Measurements from ENCODE around the gene NDUFC1. TPM values are rescaled to one million over a fixed set of nuclear protein-coding genes. Genes with fewer than 3 reads are reported as not detected.
"Not testable (repeated sequence)": the region's sequence is repeated elsewhere in the genome, so short reads cannot be mapped to it uniquely, and the experiment has no call there.

Gene NDUFC1
- total RNA-seq, 4 donors from 2014 or later: 23.9 to 34.5 (median 29.7) TPM

DNA sequence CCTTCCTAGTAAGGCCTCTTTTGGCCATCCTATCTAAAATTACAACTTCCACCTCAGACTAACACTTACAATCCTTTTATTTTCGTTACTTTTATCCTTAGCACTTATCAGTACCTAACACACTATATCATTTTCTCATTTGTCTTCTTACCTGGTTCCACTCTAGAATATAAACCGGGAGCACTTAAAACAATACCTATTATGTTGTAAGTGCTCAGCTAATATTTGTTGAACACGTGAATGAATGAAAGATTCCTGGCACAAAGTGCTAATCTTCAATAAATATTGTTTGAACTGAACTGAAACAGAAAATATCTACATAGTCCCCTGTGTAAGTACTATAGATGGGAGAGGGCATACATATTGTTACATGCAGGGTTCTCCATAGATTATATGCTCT, 36.6 kb downstream of the NDUFC1 start:
- no peak for DNase-seq (ENCODE audit: low spot score)
- TF ChIP-seq, protein P1, sequence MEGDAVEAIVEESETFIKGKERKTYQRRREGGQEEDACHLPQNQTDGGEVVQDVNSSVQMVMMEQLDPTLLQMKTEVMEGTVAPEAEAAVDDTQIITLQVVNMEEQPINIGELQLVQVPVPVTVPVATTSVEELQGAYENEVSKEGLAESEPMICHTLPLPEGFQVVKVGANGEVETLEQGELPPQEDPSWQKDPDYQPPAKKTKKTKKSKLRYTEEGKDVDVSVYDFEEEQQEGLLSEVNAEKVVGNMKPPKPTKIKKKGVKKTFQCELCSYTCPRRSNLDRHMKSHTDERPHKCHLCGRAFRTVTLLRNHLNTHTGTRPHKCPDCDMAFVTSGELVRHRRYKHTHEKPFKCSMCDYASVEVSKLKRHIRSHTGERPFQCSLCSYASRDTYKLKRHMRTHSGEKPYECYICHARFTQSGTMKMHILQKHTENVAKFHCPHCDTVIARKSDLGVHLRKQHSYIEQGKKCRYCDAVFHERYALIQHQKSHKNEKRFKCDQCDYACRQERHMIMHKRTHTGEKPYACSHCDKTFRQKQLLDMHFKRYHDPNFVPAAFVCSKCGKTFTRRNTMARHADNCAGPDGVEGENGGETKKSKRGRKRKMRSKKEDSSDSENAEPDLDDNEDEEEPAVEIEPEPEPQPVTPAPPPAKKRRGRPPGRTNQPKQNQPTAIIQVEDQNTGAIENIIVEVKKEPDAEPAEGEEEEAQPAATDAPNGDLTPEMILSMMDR (IDR thresholded peaks at IDR 0.05): no peak
- no peak for ATAC-seq (ENCODE audit: low FRiP score)

DNA sequence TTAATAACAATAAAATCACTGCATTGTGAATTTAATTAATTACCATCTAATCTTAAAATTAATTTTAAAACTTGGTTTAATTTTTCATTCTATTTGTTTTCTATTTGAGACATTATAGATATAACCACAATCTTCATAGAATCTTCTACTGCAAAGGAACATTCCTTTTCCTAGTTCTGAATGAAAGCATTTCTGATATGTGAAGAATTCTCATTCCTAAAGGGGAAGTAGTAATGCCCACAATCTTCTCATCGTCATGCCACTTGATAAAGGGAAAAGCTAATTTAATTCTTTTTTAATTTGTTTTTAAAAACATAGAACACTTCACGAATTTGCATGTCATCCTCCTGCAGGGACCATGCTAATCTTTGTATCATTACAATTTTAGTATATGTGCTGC, 45.9 kb downstream of the NDUFC1 start:
- ATAC-seq (ENCODE audit: low FRiP score) (no peak), DNase-seq (ENCODE audit: low spot score) (no peak)
- TF ChIP-seq, protein P1 (IDR thresholded peaks at IDR 0.05): no peak

DNA sequence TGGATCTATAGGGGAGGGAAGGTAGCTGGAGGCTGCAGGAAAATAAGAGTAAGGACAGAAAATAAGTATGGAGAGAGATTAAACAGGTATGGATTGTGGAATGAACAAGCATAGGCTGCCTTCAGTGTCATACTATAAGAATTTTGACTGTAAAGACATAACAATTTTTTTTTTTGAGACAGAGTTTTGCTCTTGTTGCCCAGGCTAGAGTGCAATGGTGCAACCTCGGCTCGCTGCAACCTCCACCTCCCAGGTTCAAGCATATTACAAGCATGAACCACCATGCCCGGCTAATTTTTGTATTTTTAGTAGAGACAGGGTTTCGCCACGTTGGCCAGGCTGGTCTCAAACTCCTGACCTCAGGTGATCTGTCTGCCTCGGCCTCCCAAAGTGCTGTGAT, 46.7 kb downstream of the NDUFC1 start:
- DNase-seq (ENCODE audit: low spot score); ATAC-seq (ENCODE audit: low FRiP score): not testable (repeated sequence)

DNA sequence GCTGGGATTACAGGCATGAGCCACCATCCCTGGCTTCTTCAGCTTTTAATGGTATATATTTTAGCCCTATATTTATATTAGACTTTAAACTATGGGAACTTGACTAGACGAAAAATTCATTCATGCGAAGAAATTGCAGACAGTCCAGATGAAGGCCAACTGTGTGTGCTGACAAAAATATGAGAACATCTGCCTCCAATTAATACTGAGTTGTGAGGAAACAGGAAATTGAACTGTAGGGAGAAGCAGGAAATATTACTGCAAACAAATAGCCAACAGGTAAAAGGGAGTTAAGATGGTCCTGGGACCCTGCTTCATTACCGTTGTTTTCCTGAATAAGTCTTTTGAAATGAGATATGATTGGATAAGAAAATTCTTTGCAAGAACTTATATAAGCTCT, 48.6 kb downstream of the NDUFC1 start:
- no peak for ATAC-seq (ENCODE audit: low FRiP score)
- no peak for DNase-seq (ENCODE audit: low spot score)
- TF ChIP-seq, protein P1 (IDR thresholded peaks at IDR 0.05): no peak

DNA sequence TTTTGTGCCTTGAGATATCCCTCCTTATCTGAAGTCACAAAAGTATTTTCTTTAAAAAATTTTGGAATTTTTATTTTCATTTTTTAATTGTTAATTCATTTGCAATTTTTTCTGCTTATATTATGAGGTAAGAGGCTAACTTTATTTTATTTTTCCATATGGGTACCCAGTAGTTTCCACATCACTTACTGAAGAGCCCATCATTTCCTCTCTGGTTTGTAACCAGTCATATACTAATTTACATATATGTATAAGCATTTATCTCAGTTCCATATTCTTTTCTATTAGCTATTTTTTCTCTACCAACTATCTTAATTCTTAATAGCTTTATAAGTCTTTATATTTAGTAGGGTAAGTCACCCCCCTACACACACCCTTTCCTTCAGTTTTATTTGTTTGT, 49.2 kb downstream of the NDUFC1 start:
- DNase-seq (ENCODE audit: low spot score): no peak
- TF ChIP-seq, protein P1 (IDR thresholded peaks at IDR 0.05): no peak
- no peak for ATAC-seq (ENCODE audit: low FRiP score)

DNA sequence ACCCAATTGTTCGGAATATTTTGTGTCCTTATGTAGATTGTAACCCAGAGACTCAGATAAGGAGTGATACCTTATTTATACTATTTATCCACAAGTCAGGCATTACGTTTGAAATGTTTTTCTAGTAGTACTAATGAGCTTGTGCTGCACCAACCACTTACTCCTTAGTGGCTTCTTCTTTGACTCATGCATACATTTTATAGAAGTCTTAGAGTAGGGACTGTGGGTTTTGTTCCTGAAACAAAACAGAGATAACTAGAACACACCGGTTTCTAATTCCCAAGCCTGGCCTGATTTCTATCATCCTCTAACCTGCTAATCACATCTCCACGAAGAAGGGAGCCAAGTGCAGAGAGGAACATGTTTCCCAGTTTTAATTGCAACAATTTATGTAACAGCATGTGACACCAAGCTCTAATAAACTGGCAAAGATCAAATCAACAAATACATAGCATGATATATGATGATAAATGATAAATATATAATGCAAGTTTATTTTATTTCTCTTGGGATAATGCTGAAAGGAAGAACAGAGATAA, 54.5 kb downstream of the NDUFC1 start:
- ATAC-seq (ENCODE audit: low FRiP score) (no peak), DNase-seq (ENCODE audit: low spot score) (no peak)
- TF ChIP-seq, protein P1 (IDR thresholded peaks at IDR 0.05): no peak

DNA sequence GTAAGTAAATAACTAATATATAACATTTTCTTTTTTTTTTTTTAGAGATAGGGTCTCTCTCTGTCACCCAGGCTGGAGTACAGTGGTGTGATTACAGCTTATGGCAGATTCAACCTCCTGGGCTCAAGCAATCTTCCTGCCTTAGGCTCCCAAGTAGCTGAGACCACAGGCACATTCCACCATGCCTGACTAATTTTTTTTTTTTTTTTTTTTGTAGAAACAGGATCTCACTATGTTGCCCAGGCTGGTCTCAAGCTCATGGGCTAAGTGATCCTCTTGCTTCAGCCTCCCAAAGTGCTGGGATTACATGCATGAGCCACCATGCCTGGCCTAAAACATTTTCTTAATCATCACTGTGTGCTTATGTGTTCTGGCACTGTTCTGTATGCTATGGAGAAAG, 55.0 kb downstream of the NDUFC1 start:
- DNase-seq (ENCODE audit: low spot score) (no peak), ATAC-seq (ENCODE audit: low FRiP score) (no peak)

More for the DNA sequence above, 55.0 kb downstream of the NDUFC1 start:
- TF ChIP-seq, protein P1 (IDR thresholded peaks at IDR 0.05): no peak

Data from omental fat pad (tissue), 4 donors.